HL-60 (cell line): Measurements from ENCODE around the gene ARHGAP45.

ENCODE experiments used
- DNase-seq, 2 experiments: peaks; one replicate each; pipeline ENCODE4 v3.0.0-alpha.2; 2010 to 2020; ENCODE audit warnings: low read depth in 1 of 2, low spot score in 1 of 2
- H3K27ac ChIP-seq: fragments of 250-450 bp; sonication (Bioruptor Pico); replicated peaks from 2 replicates; pipeline ENCODE4 v1.5.1; 2020; ENCODE audit warnings: mild to moderate bottlenecking, moderate library complexity
- H3K27me3 ChIP-seq: fragments of 250-450 bp; sonication (Bioruptor Pico); 2 replicates; pipeline ENCODE4 v1.5.1; 2021; ENCODE audit warnings: mild to moderate bottlenecking, moderate library complexity; ENCODE audit not compliant: insufficient read depth, poor library complexity, severe bottlenecking
- H3K4me3 ChIP-seq: replicated peaks from 2 replicates; pipeline ENCODE4 v1.5.1; 2011; ENCODE audit warnings: mild to moderate bottlenecking, control low read depth, low read length; ENCODE audit not compliant: insufficient read depth
- GABPA ChIP-seq: IDR thresholded peaks from 2 replicates; pipeline ENCODE4 v1.6.1; 2012; ENCODE audit warnings: low read depth
- POLR2AphosphoS5 ChIP-seq: IDR thresholded peaks from 2 replicates; pipeline ENCODE4 v1.6.1; 2012; ENCODE audit warnings: low read depth
- SPI1 ChIP-seq: IDR thresholded peaks from 2 replicates; pipeline ENCODE4 v1.6.1; 2012; ENCODE audit warnings: low read depth, mild to moderate bottlenecking, borderline replicate concordance
- TF ChIP-seq, protein P1 (sequence below): IDR thresholded peaks from 2 replicates; pipeline ENCODE4 v1.6.1; 2012; ENCODE audit warnings: low read depth; ENCODE audit not compliant: insufficient replicate concordance
- TF ChIP-seq, protein P2 (sequence below): IDR thresholded peaks from one replicate; pipeline ENCODE4 v1.5.1; 2011; ENCODE audit warnings: low read length, control low read depth, inconsistent platforms; ENCODE audit not compliant: insufficient read depth

The ARHGAP45 gene

GRCh38 chr19:1066251-1066747, 668 bp upstream of the ARHGAP45 start:
- Histone ChIP-seq H3K27me3 (no peaks in the 10 kb centered on the region), H3K4me3 (peak overlapping the region; percentile 88), H3K27ac (no peak overlapping the region)
- TF ChIP-seq, protein P1, sequence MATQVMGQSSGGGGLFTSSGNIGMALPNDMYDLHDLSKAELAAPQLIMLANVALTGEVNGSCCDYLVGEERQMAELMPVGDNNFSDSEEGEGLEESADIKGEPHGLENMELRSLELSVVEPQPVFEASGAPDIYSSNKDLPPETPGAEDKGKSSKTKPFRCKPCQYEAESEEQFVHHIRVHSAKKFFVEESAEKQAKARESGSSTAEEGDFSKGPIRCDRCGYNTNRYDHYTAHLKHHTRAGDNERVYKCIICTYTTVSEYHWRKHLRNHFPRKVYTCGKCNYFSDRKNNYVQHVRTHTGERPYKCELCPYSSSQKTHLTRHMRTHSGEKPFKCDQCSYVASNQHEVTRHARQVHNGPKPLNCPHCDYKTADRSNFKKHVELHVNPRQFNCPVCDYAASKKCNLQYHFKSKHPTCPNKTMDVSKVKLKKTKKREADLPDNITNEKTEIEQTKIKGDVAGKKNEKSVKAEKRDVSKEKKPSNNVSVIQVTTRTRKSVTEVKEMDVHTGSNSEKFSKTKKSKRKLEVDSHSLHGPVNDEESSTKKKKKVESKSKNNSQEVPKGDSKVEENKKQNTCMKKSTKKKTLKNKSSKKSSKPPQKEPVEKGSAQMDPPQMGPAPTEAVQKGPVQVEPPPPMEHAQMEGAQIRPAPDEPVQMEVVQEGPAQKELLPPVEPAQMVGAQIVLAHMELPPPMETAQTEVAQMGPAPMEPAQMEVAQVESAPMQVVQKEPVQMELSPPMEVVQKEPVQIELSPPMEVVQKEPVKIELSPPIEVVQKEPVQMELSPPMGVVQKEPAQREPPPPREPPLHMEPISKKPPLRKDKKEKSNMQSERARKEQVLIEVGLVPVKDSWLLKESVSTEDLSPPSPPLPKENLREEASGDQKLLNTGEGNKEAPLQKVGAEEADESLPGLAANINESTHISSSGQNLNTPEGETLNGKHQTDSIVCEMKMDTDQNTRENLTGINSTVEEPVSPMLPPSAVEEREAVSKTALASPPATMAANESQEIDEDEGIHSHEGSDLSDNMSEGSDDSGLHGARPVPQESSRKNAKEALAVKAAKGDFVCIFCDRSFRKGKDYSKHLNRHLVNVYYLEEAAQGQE, result no peak
- TF ChIP-seq, protein P2, sequence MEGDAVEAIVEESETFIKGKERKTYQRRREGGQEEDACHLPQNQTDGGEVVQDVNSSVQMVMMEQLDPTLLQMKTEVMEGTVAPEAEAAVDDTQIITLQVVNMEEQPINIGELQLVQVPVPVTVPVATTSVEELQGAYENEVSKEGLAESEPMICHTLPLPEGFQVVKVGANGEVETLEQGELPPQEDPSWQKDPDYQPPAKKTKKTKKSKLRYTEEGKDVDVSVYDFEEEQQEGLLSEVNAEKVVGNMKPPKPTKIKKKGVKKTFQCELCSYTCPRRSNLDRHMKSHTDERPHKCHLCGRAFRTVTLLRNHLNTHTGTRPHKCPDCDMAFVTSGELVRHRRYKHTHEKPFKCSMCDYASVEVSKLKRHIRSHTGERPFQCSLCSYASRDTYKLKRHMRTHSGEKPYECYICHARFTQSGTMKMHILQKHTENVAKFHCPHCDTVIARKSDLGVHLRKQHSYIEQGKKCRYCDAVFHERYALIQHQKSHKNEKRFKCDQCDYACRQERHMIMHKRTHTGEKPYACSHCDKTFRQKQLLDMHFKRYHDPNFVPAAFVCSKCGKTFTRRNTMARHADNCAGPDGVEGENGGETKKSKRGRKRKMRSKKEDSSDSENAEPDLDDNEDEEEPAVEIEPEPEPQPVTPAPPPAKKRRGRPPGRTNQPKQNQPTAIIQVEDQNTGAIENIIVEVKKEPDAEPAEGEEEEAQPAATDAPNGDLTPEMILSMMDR, result no peak
- TF ChIP-seq GABPA (no peak), POLR2AphosphoS5 (no peak), SPI1 (no peak)
- DNase-seq, result no peak

GRCh38 chr19:1067341-1067957, 482 bp downstream of the ARHGAP45 start:
- peak overlapping the region; percentile 88 for H3K4me3 ChIP-seq
- DNase-seq, result peak; percentile 53 to 59
- peak overlapping the region; percentile 98 for H3K27ac ChIP-seq
- no peaks in the 10 kb centered on the region for H3K27me3 ChIP-seq
- TF ChIP-seq, protein P1, result no peak
- TF ChIP-seq POLR2AphosphoS5, result no peak
- TF ChIP-seq SPI1, result no peak

DNA sequence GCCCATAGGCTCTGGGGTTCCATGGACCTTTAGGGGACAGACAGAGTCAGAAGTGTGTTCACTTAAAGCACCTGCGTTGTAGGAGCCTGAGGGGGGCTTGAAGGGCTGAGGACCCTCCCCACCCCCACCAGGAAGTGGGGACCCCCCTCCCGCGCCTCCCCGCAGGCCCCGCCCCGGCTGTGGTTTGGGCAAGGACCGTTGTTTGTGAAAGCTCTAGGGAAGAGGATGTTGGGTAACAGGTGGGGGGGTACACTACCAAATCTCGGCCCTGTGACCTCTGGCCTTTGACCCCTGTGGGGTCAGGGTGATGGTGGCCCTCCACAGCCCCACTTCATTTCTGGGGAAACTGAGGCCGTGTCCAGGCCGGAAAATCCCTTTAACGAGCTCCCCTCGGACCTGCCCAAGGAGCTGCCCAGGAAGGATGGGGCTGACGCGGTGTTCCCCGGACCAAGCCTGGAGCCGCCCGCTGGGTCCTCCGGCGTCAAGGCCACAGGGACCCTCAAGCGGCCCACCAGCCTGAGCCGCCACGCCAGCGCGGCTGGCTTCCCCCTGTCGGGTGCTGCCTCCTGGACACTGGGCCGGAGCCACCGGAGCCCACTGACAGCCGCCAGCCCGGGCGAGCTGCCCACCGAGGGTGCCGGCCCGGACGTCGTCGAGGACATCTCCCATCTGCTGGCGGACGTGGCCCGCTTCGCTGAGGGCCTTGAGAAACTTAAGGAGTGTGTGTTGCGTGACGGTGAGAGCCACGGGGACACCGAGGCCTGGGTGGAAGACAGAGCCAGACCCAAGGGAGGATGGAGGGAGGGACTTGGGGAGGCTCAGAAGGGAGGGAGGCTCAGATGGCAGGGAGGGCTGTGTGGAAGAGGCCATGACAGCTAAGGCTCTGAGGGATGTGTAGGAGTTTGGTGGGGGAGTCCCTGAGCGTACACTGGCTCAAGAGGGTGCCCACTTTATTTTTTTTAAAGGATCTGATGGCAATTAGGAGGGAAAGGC, 1.3 kb downstream of the ARHGAP45 start:
- Histone ChIP-seq H3K27me3 (no peaks in the 10 kb centered on the region), H3K4me3 (peak overlapping the region; percentile 88), H3K27ac (peak overlapping the region; percentile 98)
- peak; percentile 81 to 88 for DNase-seq
- TF ChIP-seq, protein P1, result no peak
- TF ChIP-seq SPI1 (no peak), POLR2AphosphoS5 (peak; percentile 76), GABPA (no peak)
- TF ChIP-seq, protein P2, result no peak
